ENCODE measurements around the gene ZNF660.
"Not testable (repeated sequence)": the region's sequence is repeated elsewhere in the genome, so short reads cannot be mapped to it uniquely, and the experiment has no call there.

The ZNF660 gene

GRCh38 chr3:44561076-44561475 lies 23.7 kb upstream of the ZNF660 start:
- DNase-seq (ENCODE audit: low read depth): no peak
- no peak overlapping the region for H3K4me3 ChIP-seq (ENCODE audit: low read depth, low read length)
- in situ Hi-C loops (cut with HindIII; ENCODE audit: low sequenced_read_pairs): no loop called here
- TF ChIP-seq CTCF (IDR thresholded peaks at IDR 0.05; ENCODE audit: low read depth, low read length, missing control alignments): no peak

- TF ChIP-seq CTCF (IDR thresholded peaks at IDR 0.05; ENCODE audit: low read depth, low read length, missing control alignments): no peak
- in situ Hi-C loops (cut with HindIII; ENCODE audit: low sequenced_read_pairs): no loop called here
- H3K4me3 ChIP-seq (ENCODE audit: low read depth, low read length): no peak overlapping the region
Observed at GRCh38 chr3:44562147-44562546, 22.6 kb upstream of the ZNF660 start.

GRCh38 chr3:44568561-44568960 lies 16.2 kb upstream of the ZNF660 start:
- no peak for TF ChIP-seq CTCF (IDR thresholded peaks at IDR 0.05; ENCODE audit: low read depth, low read length, missing control alignments)
- no peak overlapping the region for H3K4me3 ChIP-seq (ENCODE audit: low read depth, low read length)
- no peak for DNase-seq (ENCODE audit: low read depth)
- in situ Hi-C loops (cut with HindIII; ENCODE audit: low sequenced_read_pairs): no loop called here

More at GRCh38 chr3:44562147-44562546, 22.6 kb upstream of the ZNF660 start:
- DNase-seq (ENCODE audit: low read depth): no peak

GRCh38 chr3:44571024-44571423 lies 13.7 kb upstream of the ZNF660 start:
- no peak for TF ChIP-seq CTCF (IDR thresholded peaks at IDR 0.05; ENCODE audit: low read depth, low read length, missing control alignments)
- in situ Hi-C loops (cut with HindIII; ENCODE audit: low sequenced_read_pairs): no loop called here
- DNase-seq (ENCODE audit: low read depth): no peak
- H3K4me3 ChIP-seq (ENCODE audit: low read depth, low read length): no peak overlapping the region

- in situ Hi-C loops (cut with HindIII; ENCODE audit: low sequenced_read_pairs): no loop called here
- H3K4me3 ChIP-seq (ENCODE audit: low read depth, low read length): no peak overlapping the region
- DNase-seq (ENCODE audit: low read depth): no peak
- no peak for TF ChIP-seq CTCF (IDR thresholded peaks at IDR 0.05; ENCODE audit: low read depth, low read length, missing control alignments)
Observed at GRCh38 chr3:44576613-44577012, 8.2 kb upstream of the ZNF660 start.

- in situ Hi-C loops (cut with HindIII; ENCODE audit: low sequenced_read_pairs); H3K4me3 ChIP-seq (ENCODE audit: low read depth, low read length); DNase-seq (ENCODE audit: low read depth): not testable (repeated sequence)
Observed at GRCh38 chr3:44577354-44577952, 7.3 kb upstream of the ZNF660 start.

GRCh38 chr3:44578316-44578715 lies 6.4 kb upstream of the ZNF660 start:
- DNase-seq (ENCODE audit: low read depth); in situ Hi-C loops (cut with HindIII; ENCODE audit: low sequenced_read_pairs); H3K4me3 ChIP-seq (ENCODE audit: low read depth, low read length): not testable (repeated sequence)

- DNase-seq (ENCODE audit: low read depth); in situ Hi-C loops (cut with HindIII; ENCODE audit: low sequenced_read_pairs); H3K4me3 ChIP-seq (ENCODE audit: low read depth, low read length): not testable (repeated sequence)
Observed at GRCh38 chr3:44578924-44579515, 5.7 kb upstream of the ZNF660 start.

GRCh38 chr3:44579749-44580148 lies 5.0 kb upstream of the ZNF660 start:
- DNase-seq (ENCODE audit: low read depth); H3K4me3 ChIP-seq (ENCODE audit: low read depth, low read length); in situ Hi-C loops (cut with HindIII; ENCODE audit: low sequenced_read_pairs): not testable (repeated sequence)

- in situ Hi-C loops (cut with HindIII; ENCODE audit: low sequenced_read_pairs); DNase-seq (ENCODE audit: low read depth); H3K4me3 ChIP-seq (ENCODE audit: low read depth, low read length): not testable (repeated sequence)
Observed at GRCh38 chr3:44580971-44581370, 3.8 kb upstream of the ZNF660 start.
